ENCODE measurements around the gene HEATR9.

DNA sequence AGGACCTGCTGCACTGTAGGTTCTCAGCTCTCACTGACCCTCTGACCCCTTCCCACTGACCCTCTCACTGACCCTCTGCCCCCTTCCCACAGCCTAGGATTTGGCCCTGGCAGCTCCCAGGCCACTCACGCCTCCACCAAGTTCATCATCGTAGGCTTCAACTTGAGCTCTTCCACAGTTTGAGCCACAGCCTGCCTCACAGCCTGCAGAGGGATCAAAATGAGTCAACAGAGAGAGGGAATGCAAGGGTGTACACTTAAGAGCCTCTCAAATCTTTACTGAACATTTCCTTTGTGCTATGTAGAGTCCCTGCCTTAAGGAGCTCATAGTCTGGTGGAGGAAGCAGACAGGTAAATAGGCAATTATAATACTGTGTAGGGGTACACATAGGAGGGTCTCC lies 12.1 kb downstream of the HEATR9 start:
- TF ChIP-seq CHCHD3 (CRISPR knock-in tag; IDR thresholded peaks at IDR 0.05) (no peak), SIX4 (CRISPR knock-in tag; IDR thresholded peaks at IDR 0.05) (no peak), SRF (IDR thresholded peaks at IDR 0.05; ENCODE audit: low read depth, low read length) (no peak), MYC (CRISPR knock-in tag; IDR thresholded peaks at IDR 0.05; ENCODE audit: borderline replicate concordance) (no peak), SOX6 (IDR thresholded peaks at IDR 0.05) (no peak), SOX6 (CRISPR knock-in tag; IDR thresholded peaks at IDR 0.05) (no peak), SP2 (CRISPR knock-in tag; IDR thresholded peaks at IDR 0.05) (no peak), IKZF4 (CRISPR knock-in tag; IDR thresholded peaks at IDR 0.05; ENCODE audit: borderline replicate concordance, low read depth, not compliant biosample characterization) (no peak), ZNF589 (CRISPR knock-in tag; conservative IDR thresholded peaks at IDR 0.05) (no peak), ATF7-NPFF (CRISPR knock-in tag; IDR thresholded peaks at IDR 0.05; ENCODE audit: low read depth) (no peak)
- TF ChIP-seq, protein P1, sequence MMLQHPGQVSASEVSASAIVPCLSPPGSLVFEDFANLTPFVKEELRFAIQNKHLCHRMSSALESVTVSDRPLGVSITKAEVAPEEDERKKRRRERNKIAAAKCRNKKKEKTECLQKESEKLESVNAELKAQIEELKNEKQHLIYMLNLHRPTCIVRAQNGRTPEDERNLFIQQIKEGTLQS (CRISPR knock-in tag; IDR thresholded peaks at IDR 0.05), result no peak

All from HepG2 (cell line).